ENCODE data around the gene LPCAT4.
A peak's percentile ranks its signal among the peaks of the same experiment; 100 is the strongest.
"Not testable (repeated sequence)": the region's sequence is repeated elsewhere in the genome, so short reads cannot be mapped to it uniquely, and the experiment has no call there.

The LPCAT4 gene

DNA sequence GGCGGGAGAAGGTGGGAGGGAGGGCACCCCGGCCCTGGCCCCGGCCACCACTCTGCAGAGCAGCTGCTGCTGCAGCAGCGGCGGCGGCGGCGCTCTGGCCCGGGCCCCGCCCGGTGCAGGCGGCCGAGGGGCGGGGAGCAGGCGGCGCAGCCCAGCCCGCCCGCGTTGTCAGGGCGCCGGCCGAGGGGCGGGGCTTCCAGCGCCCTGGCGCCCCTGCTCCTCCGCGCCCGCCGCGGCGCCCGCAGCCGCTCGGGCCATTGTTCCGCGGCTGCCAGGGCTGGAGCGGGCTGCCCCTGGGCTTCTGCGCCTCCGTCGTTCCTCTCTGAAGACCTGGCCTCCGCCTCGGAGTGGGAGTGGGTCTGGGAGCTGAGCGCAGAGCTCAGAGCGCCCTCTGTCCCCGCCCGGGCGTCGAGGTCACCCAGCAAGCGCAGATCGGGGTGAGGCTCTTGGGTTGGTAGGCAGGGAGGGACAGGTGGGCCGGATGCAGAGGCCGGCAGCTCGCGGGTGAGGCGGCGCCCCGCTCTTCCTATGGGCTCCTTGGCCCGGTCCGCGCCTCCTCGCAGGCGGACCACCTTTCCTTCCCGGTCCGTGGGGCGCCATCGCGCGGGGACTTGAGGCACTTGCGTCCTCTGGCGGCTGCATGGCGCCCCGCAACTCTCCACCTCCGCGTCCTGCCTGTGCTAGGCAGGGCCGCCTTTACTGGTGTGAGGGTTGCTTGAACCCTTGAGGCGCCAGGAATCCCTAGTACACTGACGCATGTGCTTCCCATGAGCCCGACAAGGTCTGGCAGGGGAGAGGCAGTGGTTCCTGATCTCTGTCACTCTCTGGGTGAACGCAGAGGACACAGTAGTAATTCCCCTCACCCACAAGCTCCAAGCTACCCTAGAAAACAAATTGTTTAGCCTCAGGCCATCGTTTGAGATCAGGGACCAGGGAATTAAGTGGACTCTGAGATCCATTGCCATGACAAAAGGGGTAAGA is at the start of gene LPCAT4:
LPCAT4 (minus strand) TSS at position 96 of the 981 bp plus-strand sequence. CDS start 96 bp downstream, outside the sequence.
- peak; percentile 64 for DNase-seq (ENCODE audit: low read depth)

GRCh38 chr15:34409511-34409910 is 42.5 kb upstream of the LPCAT4 start:
- DNase-seq (ENCODE audit: low read depth): not testable (repeated sequence)

GRCh38 chr15:34408973-34409372 is 42.0 kb upstream of the LPCAT4 start:
- DNase-seq (ENCODE audit: low read depth): not testable (repeated sequence)

GRCh38 chr15:34403899-34404298 is 36.9 kb upstream of the LPCAT4 start:
- not testable (repeated sequence) for DNase-seq (ENCODE audit: low read depth)

- not testable (repeated sequence) for DNase-seq (ENCODE audit: low read depth)
Observed at GRCh38 chr15:34403160-34403598, 36.2 kb upstream of the LPCAT4 start.

- not testable (repeated sequence) for DNase-seq (ENCODE audit: low read depth)
Observed at GRCh38 chr15:34397637-34398259, 30.8 kb upstream of the LPCAT4 start.

DNA sequence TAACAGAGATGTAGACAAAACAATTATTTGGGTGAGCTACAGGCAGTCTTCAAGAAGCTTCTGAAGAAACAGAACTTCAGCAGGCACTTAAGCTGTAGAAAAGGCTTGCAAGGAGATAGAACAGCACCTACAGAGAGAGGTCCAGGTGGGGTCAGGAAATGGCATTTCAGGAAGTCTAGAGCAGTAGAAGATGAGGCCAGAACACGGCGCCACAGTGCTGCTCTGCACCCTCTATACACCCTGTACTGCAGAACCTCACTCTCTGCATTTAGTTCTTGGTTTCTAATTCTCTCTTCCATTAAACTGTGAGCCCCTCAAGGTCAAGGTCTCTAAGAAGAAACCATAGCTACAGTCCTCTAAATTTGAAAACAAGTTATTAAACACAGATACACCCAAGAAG is 26.0 kb upstream of the LPCAT4 start:
- not testable (repeated sequence) for DNase-seq (ENCODE audit: low read depth)

DNA sequence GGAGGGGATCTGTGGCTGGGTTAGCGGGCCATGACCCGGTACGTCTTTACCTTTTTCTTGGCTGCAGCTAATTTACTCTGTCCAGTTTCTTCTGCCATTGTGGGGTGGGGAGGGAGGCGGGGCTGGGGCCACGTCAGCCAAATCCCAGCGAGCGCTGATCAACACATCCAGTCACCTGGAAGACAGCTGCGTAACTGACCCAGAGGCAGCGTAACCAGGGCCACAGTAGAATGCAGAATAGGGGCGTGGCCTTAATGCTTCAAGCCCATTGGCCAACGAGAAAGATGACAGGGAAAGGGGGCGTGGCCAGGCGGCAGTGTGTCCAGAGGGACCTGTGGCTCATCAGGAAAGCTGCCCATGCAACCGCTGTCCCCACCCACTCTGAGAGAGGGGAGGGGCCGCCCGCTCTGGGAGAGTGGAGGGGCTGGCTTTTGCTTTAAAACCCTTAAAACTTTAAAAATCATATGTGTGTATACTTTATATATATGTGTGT is 22.6 kb upstream of the LPCAT4 start:
- DNase-seq (ENCODE audit: low read depth): not testable (repeated sequence)

DNA sequence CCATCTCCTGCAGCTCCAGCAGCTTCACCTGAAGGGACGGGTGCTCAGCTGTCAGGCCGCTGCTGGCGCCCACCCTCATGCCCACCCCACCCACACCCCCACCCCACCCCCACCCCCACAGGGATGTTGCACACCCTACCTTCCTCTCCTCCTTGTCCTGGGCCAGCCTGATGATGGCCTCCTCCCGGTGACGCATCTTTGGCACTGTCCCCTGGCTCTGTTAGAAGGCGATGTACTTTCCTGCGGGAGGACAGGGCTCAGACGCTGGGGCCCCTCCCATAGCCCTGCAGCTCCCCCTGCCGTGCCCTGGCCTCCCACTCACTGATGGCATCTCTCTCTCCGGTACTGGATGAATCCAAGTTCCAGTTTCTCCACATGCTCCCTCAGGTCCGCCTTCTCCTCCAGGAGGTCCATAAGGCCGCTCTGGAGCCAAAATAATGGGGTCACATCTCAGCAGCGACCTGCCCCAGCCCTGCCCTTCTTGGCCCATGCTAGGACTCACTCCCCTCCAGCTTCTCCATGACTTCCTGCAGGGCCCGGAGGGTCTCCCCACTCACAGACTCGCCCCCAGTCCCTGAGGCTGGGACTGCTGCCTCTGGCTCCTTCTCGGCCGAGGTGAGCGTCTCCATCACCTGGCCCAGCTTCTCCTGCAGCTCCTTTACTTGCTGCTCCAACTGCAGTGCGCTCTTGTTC is 15.0 kb upstream of the LPCAT4 start:
- DNase-seq (ENCODE audit: low read depth): not testable (repeated sequence)

DNA sequence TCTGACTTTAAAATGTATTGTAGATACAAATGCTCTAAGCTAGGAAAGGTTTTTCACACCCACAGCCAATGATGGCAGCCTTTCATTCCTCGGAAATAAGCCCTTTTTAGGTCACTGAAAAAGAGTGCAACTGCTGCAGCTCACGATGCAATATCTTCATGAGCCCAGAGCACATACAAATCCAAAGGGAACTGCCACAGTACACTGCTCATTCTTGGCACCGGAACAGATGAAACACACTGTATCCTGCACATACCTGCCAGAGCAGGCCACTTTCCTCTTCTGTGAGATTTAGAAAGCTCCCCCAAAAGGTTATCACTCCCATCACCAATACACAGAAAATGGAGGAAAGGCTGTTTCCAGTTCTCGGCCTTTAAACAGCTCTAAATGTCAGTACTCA is 13.5 kb upstream of the LPCAT4 start:
- DNase-seq (ENCODE audit: low read depth): not testable (repeated sequence)

DNA sequence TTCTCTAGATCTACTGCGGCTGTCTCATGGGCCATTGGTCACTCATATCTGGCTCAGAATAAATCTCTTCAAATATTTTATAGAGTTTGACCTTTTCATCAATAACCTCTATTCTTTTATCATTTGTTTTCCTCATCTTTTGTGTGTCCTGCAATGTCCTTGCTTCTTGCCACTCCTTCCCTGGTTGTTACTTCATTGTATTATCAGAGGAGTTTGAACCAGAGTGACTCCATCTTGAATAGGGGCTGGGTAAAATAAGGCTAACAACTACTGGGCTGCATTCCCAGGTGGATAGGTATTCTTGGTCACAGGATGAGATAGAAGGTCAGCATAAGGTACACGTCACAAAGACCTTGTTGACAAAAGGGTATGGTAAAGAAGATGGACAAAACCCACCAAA is 9.9 kb upstream of the LPCAT4 start:
- DNase-seq (ENCODE audit: low read depth): no peak

DNA sequence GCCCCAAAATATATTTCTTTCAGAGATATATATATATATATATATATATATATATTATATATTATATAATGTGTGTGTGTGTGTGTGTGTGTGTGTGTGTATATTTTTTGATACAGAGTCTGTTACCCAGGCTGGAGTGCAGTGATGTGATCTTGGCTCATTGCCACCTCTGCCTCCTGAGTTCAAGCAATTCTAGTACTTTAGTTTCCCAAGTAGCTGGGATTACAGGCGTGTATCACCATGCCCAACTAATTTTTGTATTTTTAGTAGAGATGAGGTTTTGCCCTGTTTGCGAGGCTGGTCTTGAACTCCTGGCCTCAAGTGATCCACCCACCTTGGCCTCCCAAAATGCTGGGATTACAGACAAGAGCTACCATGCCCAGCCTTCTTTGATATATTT is 8.5 kb upstream of the LPCAT4 start:
- DNase-seq (ENCODE audit: low read depth): not testable (repeated sequence)

DNA sequence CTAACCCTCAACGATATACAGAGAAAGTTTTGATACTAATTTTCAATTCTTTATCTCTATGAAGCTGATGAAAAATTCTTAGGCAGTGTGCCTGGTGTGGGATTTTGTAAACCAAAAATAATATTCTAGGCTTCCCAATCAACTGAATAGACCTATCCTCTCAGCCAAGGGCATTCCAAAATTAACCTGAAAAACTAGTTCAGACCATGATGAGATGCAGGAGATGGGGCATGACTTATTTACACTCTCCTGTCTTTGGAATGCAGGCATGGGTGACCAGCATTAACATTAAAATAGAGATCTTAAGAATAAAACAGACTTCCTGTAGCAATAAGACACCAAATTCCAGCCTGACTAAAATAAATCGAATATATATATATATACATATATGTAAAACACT is 7.8 kb upstream of the LPCAT4 start:
- DNase-seq (ENCODE audit: low read depth): no peak

- DNase-seq (ENCODE audit: low read depth): no peak
Observed at GRCh38 chr15:34373951-34374350, 7.0 kb upstream of the LPCAT4 start.

DNA sequence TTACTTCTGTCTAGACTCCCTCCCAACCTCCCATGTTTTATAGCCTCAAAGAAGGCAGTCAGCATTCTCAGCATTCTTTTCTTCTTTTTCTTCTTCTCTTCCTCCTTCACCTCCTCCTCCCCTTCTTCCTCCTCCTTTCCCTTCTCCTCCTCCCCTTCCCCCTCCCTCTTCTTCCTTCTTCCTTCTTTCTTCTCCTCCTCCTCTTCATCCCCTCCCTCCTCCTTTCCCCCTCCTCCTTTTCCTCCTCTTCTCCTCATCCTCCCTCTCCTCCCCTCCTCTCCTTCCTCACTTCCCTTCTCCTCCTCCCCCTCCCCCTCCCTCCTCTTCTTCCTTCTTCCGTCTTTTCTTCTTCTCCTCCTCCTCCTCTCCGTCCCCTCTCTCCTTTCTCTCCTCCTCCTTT is 3.6 kb upstream of the LPCAT4 start:
- no peak for DNase-seq (ENCODE audit: low read depth)

DNA sequence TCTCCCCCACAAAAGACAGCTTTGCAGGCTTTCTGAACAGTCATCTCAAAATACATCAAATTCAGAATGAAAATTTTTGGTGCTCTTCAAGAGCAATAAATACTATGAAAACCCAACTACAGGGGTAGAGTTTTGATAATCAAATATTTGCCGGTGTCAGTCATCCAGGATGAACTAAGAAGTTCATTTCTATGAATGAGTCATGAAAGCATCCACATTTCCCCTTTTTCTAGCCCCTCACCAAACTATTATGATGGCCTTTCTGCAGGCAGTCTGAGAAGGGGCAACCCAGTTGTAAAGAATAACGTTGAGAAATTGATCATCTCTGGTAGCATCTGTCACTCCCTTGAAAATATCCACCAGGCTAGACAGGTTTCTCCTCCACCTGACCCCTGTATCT is 3.1 kb upstream of the LPCAT4 start:
- DNase-seq (ENCODE audit: low read depth): no peak

DNA sequence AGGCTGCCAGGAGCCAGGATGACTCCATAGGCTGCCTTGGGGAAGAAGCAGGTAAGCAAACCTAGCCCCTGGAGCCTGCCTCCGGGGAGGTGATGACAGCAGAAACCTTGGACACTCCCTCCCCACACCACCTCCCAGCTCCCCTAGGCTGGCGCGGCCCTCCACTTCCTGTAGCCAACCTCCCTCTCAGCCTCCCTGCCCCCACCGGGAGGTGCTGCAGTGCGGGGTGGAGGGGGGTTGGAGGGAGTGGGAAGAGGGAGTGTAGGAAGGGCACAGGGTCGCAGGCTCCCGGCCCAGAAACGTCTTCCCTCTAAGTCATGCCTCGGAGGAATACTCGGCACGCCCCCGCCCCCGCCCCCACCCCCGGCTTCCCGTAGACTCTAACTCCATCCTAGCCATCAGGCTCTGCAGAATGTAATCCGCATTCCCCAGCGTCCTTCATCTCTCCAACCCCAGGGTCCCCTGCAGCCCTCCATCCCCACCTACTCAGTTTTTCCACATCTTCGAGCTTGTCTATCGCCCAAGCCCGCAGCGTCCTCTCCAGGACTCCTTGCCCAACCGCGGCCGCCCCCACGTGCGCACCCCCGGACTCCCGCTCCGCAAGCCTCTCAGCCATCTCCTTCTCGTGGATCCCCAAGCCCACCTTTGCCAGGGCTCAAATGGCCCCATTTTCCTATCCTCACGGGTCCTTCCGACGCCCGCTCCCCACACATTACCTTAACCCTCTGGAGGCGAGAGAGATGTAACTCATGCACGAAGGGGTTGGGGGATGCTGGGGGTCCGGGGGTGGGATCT is 528 bp downstream of the LPCAT4 start:
- no peak for DNase-seq (ENCODE audit: low read depth)

DNA sequence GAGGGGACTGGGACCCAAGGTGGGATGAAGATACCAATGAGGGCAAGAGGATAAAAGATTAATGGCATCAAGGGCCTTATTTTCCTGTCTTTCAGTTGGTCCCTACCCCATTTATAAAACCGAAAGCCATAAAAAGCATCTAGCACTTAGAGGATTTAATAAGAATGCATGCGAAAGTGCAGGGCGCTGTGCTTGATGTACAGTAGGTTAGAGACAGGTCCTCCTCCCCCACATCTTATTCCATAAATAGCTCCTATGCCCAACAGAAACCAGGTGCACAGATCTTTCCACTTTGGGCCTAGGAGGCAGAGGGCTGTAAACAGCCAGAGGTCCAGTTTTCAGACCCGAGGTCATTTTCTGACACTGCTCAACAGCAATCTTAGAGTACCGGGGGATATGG is 1.2 kb downstream of the LPCAT4 start:
- no peak for DNase-seq (ENCODE audit: low read depth)

DNA sequence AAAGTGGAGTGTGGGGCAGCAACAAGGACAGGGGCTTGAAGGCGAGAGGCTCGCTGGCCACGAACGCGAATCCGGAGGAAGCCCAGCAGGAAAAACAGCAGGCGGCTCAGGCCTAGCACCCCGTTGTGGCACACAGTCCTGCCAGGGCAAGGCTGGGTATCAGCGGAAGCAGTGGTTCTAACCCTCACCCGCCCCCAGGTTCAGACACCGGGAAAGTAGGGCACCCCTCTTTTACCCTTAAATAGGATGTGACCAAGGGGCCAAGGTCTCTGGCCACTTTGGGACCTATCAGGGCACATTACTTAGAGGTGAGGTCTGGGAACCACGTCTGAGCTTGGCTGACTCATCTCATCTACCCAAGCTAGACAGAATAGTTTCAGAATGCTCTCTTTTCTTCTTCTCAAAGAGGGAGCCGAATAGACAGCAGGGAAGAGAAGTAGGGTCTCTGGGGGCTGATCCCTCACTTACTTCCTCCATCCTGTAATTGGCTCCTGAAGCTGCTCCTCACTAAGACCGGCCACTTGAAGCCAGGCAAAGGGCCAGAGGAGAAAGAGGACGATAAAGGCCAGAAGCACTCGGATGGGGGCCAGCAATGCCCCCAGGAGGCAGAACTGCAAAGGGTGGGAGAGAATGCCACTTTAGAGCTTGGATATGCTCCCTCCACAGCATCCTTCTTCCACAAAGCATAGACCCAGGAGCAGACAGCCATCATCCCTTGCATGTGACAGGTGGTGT is 1.7 kb downstream of the LPCAT4 start:
- no peak for DNase-seq (ENCODE audit: low read depth)

GRCh38 chr15:34364041-34364440 is 3.0 kb downstream of the LPCAT4 start:
- no peak for DNase-seq (ENCODE audit: low read depth)
